Forelimb muscle (tissue), 1 donor: ENCODE measurements around the gene PIGN. TPM values are rescaled to one million over a fixed set of nuclear protein-coding genes. Genes with fewer than 3 reads are reported as not detected.

Experiments
- DNase-seq: peaks from one replicate; pipeline ENCODE4 v3.0.0-alpha.2; 2013; ENCODE audit warnings: low read depth
- polyA plus RNA-seq: library from polyadenylated mRNA; unstranded; fragments of 120-200 nt; gene quantifications from one replicate; pipeline ENCODE4 v1.2.1, GENCODE V29; 2013; ENCODE audit not compliant: insufficient read length

PIGN gene
- polyA plus RNA-seq, 1 donor: 17.4 TPM

DNA sequence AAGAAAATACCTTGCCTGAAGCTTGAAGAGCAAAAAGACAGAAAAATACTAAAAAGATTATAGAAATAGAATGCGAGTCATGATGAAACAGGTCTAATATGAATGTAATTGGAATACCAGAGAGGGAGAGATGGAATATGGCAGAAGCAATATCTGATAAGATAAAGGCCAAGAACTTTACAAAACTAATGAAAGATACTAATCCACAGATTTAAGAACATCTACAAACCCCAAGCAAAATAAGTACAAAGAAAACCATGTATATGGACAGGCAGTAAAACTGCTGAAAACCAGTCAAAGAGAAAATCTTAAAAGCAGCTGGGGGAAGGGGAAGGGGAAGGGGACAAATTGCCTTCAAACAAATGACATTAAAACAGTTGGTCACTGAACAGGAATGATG is 67.0 kb downstream of the PIGN start:
- no peak for DNase-seq

- DNase-seq: no peak
Observed at GRCh38 chr18:62118328-62118727, 68.5 kb downstream of the PIGN start.

DNA sequence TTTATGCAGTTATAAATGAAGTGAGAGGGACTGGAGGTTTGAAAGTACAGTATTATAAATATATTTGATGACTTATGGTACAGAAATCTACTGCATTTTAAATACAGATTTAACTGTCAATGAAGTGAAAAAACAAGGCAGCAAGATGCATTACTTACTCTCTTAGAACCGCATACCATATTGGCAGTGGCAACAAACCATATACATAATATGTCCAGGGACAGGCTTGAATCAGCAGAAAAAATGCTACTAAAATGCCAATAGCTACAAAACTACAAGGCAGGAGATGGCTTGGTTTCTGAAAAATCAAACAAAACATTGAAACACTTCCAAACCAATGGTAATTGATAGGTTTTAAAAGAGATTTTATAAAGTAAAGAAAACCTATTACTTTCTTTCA is 77.2 kb downstream of the PIGN start:
- DNase-seq: no peak

DNA sequence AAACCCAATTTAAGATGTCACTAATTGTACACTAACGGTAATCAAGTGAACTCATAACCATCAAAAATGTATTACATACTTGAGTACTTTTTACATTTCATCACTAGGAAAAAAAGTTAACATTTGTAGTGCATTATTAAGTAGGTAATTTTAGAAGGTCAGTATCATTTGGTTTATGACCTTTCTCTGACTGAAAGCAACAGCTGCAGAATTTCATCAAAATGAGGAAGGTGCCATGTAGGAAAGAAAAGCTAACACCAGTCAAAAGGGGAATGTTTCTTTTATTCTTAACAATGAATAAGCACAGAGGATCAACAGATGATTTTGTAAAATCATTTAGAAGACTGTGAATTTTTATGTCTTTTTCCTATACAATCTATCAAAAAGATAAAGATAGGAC is 79.0 kb downstream of the PIGN start:
- no peak for DNase-seq

GRCh38 chr18:62106271-62106670 is 80.6 kb downstream of the PIGN start:
- no peak for DNase-seq

DNA sequence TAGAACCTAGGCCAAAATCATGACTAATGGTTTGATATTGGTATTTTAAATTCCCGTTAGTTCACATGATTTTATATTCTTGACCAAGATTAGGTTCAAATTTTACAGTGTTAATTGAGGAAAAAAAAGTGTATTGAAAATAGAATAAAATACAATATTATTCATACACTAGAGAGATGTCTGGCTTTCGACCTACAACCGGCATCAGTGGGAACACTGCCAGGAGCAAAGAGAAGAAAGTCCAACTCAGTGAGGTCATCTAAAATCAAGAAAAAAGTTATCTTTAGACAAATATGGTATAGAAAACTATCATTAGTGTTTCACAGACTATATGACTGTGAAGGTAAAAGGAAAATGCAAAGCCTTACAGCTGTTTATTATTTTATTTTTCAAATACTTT is 81.5 kb downstream of the PIGN start:
- no peak for DNase-seq

- no peak for DNase-seq
Observed at GRCh38 chr18:62102221-62102620, 84.6 kb downstream of the PIGN start.

DNA sequence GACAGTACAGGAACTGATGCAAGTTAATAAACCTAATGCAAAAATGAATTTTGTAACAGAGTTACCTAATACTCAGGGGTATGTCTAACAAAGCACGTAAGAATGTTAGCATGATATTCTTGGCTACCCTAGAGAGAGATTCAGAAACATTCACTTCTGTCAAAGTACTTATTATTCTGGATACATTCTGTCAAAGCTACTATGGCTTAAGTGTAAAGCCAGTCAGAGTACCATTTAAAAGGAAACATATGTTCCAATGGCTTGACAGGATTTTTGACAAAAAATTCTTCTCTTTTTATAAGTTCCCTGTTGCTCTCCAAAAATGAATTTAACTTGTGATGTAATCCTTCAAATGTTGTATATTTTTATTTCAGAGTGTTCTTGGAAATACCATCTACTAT is 85.5 kb downstream of the PIGN start:
- peak; percentile 68 for DNase-seq

GRCh38 chr18:62098960-62099359 is 87.9 kb downstream of the PIGN start:
- no peak for DNase-seq

GRCh38 chr18:62097698-62098097 is 89.2 kb downstream of the PIGN start:
- no peak for DNase-seq

- DNase-seq: no peak
Observed at GRCh38 chr18:62091487-62092120, 95.3 kb downstream of the PIGN start.

DNA sequence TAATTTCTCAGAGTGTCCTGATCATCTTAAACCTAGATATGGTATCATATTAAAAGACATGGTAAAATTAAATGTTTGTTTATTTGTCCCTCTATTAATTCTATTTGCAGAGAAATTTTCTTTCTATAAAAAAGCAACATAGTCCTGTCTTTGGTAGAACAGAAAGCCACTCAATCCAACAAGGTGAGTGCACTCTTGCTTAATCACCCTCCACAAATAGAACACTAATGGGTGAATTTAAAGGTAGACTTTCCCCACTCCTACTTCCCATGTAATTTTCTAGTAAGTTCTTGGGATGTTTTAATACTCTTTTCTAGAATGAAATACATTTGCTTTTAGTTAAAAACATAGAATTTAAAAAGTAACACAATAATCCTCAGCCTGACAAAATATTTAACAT is 97.7 kb downstream of the PIGN start:
- no peak for DNase-seq

GRCh38 chr18:62088156-62088555 is 98.7 kb downstream of the PIGN start:
- DNase-seq: no peak

- DNase-seq: no peak
Observed at GRCh38 chr18:62085756-62086155, 101.1 kb downstream of the PIGN start.

- DNase-seq: no peak
Observed at GRCh38 chr18:62081761-62082294, 105.0 kb downstream of the PIGN start.

DNA sequence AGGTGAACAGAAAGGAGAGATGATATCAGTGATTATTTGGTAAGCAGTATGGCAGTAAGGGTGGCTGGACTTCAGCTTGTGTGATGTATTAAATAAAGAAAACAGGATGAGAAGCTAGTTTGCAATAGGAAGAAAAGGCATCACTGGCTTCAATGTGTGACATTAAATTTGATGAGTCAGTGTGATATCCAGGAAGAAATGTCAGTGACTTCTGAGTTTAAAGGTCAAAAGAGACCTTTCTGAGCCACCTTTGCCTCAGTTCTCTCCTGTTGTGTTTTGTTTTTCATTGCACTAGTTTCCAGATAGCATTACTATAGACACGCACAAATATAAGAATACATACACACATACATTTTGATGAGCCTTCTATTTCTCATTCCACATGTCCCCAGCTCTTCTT is 105.6 kb downstream of the PIGN start:
- no peak for DNase-seq

DNA sequence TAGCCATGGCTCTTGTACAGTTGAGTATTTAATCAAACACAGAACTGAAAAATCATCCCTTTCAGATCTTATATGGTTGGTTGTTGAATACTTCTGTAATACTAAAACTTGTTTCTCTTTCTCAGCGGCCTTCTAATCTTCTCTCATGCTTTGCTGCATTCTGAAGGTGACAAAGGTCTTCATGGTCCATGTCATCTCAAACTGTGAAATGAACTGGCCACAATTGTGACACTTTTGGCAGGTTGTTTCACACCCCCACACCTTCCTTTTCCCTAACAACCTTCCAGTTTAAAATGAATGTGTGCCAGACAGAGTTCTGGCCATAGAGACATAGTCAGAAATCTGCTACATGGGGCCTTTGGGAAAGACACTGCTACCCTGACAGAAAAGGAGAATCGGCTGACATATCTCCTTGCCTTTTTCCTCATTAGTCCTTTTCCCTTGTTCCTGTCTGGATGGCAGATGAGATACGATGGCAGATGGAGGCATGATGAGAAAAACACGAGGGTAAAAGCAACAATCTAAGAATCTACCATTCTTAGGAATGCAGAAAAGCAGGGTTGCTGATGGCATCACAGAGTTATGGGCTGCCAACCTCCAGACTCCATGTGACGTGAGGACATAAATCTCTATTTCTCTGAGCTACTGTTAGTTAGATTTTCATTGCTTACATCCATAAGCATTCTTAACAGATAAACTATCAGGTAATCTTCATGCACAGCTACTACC is 106.5 kb downstream of the PIGN start:
- no peak for DNase-seq

DNA sequence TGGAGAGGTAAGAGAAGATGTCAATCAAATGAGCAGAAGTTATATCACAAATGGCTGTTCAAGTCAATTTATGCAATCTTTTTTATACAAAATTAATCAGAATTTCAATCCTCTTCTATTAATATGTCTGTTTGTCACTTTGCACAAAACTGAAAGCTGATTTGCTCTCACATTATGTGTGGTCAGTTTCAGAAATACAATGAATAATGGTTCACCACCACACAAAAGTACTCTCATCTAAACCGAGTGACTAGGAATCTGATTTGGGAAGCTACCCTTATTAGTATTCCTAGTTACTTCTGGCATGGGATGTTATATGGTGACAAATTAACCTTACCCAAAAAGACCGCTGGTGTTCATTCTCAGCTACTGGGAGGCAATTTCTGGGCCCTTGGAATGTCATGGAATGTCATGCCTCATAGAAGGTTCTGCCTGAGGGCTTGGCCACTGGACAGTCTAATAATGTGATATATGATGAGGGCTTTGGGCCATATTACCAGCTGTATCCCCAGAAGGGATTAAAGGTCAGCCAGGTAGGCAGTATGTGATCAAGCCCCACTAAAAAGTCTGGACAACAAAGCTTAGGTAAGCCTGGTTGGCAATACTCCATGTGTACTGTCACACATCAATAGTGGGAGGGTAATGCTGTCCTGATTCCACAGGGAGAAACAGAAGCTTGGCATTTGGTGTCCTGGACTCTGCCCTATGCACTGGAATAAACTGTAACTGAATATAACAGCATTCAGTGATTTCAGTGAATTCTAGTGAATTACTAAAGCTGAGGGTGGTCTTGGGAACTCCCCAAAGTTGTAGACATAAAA is 113.2 kb downstream of the PIGN start:
- no peak for DNase-seq

DNA sequence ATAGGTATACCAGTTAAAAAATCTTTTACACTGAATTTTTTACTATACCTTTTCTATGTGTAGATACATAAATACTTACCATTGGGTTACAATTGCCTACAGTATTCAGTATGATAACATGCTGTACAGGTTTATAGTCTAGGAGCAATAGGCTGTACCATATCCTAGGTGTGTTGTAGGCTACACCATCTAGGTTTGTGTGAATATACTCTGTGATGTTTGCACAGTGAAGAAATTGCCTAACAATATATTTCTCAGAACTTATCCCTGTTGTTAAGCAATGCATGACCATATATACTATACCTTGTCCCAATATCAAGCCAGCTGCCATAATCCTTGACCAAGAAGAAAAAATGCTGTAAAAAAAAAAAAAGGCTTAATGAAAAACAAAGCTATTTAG is 114.5 kb downstream of the PIGN start:
- DNase-seq: no peak

- no peak for DNase-seq
Observed at GRCh38 chr18:62071071-62071470, 115.8 kb downstream of the PIGN start.

- no peak for DNase-seq
Observed at GRCh38 chr18:62070302-62070701, 116.6 kb downstream of the PIGN start.

- DNase-seq: no peak
Observed at GRCh38 chr18:62069556-62069955, 117.3 kb downstream of the PIGN start.
